ENCODE measurements around the gene LYSMD3.
"Not testable (repeated sequence)": the region's sequence is repeated elsewhere in the genome, so short reads cannot be mapped to it uniquely, and the experiment has no call there.

LYSMD3 gene

DNA sequence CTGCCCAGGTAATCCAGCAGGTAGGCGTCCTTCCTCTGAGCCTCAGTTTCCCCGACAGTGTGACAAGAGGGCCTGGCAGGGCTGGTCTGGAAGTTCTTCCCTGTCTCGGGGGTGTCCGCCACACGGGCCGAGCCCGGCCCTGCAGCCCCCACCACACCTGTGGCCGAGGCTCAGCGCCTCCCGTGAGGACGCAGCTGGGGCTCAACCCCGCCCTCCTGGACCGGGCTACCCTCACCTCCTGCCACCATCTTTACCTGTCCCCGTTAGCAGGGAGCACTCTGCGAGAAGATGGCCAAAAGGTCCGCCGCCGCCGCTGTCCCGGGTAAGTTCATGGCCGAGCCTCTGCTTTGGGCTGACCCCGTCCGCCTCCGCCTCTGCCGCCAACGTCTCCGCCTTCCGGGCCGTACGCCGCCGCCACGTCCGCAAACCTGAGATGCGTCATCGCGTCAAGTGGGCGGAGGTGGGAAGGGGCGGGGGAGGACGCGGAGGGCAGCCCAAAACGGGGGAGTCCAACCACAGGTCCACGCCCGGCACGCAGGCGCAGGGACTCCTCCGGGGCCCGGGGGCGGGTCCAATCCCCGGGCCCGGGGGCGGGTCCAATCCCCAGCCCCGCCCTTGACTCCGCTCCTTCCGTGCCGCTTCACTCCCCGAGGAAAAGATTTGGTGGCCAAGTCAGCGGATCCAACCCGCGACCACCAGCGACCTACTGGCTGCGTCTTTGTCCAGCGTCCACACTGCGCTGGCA lies at the start of gene LYSMD3:
LYSMD3 (minus strand) TSS at position 391 of the 745 bp plus-strand sequence. CDS start 4,295 bp downstream, outside the sequence.
- peak; percentile 64 for DNase-seq

GRCh38 chr5:90576566-90576965 lies 47.2 kb upstream of the LYSMD3 start:
- DNase-seq, result not testable (repeated sequence)

DNA sequence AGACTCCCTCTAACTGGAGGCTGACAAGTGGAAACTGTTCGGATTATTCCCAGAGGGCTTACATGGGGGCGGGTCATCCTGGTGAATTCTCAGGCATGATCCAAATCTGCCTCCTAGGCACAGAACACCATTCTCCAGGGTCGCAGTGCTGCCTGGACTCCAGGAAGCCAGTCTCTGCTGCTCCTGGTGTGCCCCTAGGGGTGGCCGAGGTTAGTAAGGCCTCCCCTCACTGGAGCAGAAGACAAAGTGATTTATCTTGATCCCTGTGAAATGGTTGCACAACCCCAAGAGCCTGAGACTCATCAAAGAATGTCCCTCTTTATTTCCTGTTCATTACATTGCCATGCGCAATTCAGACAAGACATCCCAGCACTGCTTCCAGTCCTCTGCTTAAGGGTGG lies 46.3 kb upstream of the LYSMD3 start:
- no peak for DNase-seq

DNA sequence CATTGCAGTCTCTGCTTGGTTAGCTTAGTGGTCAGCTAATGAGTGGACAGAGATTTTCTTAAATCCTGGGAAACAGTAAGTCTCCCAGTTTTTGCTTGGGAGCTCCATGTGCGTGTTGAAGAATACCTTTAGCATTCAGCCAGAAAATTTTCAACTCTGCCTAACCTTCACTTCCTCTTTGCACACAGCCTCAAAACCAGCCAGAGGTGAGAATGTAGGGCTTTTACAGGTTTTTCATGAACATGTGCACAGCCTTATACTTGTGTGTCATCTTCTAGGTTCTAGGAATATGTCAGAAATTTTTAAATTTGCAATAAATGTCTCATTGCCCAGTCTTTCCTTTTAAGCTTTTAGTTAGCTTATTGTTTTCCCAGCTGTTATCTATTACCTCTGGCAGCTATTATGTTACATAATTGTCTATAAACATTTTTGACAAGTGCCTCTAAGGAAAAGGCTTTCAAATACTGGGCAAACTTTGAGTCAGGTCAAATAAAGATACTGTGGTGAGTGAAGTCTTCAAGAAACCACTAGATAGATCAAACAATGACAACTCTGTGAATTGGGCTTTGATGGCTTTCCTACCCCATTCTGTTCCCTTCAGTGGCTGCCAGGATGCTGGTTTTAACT lies 41.9 kb upstream of the LYSMD3 start:
- DNase-seq, result no peak

DNA sequence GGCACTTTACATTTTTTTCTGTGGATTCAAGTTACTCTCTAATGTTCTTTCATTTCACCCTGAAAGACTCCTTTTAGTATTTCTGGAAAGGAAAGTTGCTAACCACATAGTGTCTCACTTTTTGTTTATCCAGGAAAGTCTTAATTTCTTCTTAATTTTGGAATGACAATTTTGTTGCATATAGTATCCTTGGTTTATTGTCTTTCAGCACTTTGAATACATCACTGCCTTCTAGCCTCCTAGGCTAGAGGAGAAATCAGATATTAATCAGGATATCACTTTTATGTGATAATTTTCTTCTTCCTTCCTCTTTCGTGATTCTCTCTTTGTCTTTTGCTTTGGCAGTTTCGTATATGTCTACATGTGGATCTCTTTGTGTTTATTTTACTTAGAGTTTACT lies 40.6 kb upstream of the LYSMD3 start:
- DNase-seq, result no peak

- DNase-seq, result no peak
These were observed 39.7 kb upstream of the LYSMD3 start for GRCh38 chr5:90569084-90569483.

DNA sequence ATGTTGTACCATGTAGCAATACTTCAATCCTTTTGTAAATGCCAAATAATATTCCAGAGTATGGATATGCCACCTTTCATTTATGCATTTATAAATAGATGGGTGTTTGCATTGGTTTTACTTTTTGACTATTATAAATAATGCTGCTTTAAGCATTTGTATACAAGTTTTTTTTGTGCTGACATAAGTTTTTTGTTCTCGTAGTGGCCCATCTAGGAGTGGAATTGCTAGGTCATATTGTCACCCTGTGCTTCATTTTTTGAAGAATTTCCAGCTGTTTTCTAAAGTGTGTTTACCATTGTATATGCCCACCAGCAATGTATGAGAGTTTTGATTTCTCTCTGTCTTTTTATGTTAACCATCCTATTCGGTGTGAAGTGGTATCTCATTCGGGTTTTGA lies 36.1 kb upstream of the LYSMD3 start:
- no peak for DNase-seq

DNA sequence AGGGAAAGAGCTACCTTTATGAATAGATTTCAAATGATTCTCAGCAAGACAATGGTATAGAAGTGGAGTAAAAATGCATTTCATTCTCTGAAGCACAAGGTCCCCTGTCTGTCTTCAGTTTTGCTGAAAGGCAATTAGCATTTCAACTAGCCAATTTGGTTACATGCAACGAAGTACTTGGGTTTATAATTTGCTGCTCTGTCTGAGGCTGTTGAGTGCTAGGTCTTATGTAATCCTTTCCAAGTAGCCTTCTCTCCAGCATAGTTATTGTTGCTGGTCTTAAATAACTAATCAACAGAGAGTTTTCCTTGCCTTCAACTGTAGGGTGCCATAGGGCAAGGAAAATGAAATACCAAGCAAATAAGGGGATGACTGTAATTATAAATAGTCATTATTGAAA lies 33.7 kb upstream of the LYSMD3 start:
- peak; percentile 84 for DNase-seq

DNA sequence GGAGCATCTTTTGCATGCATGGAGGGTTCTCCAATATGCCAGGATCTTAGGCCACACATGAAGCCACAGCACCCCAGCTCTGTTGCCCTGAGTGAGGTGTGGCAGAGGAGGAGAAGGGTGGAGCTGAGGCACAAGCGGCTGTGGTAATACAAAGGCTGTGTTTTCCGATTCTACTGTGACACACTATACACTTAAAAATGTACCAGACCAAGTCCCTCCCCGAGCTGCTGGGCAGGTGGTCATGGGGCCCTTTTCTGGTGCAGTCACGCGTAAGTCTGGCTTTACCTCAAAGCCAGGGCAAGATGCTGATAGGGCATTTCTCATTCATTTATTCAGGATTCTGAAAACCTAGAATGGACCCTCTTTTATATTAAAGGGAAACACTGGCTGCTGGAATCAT lies 33.0 kb upstream of the LYSMD3 start:
- peak; percentile 74 for DNase-seq

- no peak for DNase-seq
These were observed 32.4 kb upstream of the LYSMD3 start for GRCh38 chr5:90561766-90562165.

DNA sequence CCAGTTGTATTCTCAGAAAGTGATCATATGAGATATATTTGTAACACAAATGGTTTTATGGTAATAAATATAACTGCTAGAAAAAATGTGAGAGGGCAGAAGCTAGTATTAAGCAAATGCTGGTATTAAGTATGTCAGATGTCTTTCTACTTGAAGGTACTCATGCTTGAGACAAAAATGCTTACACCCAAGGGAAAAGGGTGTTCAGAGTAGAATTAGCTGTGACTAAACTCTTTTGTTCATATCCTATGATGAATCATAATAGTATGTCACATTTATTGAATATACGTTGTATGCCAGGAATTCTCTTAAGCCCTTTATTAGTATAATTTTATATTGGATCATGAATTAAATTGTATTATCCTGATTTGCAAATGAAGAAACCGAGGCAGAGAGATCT lies 31.4 kb upstream of the LYSMD3 start:
- no peak for DNase-seq

GRCh38 chr5:90558344-90559192 lies 29.2 kb upstream of the LYSMD3 start, which contains the start of gene ADGRV1:
Gene ADGRV1, plus strand, starts transcription at chr5:90558797. Its CDS starts 99 bp downstream, at chr5:90558896.
- DNase-seq, result peak; percentile 84

DNA sequence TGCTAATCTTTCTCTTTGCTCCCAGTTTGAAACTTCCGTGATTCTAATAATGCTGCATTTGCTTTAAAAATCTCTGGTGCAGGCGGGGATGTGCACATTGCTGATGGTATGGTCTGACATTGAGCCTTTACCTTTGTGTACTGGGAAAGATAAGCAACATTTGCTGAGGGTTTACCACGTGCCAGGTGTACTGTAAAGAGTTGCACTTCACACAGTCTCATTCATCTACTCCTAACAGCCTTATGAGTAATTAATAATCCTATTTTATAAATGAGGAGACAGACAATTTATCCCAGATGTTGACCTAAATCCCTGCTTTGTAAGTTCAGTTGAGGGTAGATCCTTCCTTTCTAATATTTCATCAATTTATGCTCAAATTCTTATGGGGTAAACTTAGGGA lies 28.5 kb upstream of the LYSMD3 start:
- no peak for DNase-seq

DNA sequence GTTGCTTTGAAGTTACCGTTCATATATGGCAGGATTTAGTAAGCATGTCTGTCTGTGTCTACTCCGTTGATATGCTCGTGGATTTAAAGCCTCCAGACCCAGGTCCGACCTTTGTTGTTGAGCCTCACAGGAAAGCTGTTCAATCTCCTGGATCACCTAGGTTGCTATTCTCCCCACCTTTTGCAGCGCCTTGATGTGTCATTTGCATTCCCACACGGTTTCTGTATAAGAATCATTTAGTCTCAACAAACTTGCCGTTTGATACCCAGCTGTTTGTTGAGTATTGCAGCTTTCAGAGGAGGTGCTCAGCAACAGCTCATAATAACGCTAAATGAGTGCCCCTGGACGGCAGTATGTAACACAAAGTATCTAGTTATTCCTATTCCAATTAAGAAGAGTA lies 28.0 kb upstream of the LYSMD3 start:
- no peak for DNase-seq

GRCh38 chr5:90555666-90556065 lies 26.3 kb upstream of the LYSMD3 start:
- no peak for DNase-seq

DNA sequence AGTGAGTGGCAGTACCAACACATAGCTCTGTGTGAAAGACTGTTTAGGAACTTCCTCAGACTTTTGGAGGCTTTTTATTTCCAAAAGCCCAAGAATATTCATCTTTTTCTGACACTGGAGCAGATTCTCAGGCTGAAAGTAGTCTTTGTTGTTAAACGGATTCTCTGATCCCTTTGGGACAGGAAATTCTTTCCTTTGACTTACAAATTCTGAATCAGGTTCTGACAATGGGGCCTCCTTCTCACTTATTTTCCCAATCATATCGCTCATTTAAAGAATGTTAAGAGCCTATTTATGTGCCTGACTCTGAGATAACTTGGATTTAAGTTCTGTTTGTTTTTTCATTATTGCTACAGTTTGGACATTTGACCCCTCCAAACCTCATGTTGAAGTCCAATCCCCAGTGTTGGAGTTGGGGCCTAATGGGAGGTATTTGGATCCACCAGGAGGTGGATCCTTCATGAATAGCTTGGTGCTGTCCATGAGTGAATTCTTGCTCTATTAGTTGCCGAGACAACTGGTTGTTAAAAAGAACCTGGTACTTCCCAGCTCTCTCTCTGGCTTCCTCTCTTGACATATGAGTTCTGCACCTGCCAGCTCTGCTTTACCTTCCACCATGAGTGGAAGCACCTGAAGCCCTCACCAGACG lies 25.1 kb upstream of the LYSMD3 start:
- DNase-seq, result no peak

- DNase-seq, result no peak
These were observed 24.3 kb upstream of the LYSMD3 start for GRCh38 chr5:90553711-90554110.

DNA sequence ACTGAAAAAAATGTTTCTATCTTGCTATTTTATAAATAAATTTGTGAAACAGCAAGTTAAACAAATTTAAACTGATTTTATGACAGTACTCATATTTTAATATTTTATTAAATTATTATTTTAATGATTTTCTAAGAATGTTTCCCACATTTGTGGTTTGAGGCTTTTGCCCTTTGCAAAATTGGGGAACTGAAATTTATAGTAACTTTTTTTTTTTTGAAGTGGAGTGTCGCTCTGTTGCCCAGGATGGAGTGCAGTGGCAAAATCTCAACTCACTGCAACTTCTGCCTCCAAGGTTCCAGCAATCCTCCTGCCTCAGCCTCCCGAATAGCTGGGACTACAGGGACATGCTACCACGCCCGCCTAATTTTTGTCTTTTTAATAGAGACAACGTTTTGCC lies 22.0 kb upstream of the LYSMD3 start:
- DNase-seq, result no peak

DNA sequence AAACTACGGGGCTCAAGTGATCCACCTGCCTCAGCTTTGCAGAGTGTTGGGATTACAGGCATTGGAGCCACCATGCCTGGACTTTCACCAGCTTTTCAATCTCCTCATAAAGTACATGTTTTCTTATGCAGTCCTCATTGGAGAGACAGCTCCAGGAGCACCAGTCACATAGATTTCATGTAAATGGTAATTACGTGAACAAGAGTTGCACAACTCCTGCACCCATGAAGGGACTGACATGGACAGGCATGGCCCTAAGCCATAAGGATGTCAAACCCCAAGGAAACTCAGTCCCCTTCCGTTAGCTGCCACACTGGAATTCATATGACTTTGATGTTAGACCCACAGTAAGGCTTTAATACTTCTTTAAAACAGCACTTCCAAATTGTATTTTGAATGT lies 21.6 kb upstream of the LYSMD3 start:
- DNase-seq, result no peak

DNA sequence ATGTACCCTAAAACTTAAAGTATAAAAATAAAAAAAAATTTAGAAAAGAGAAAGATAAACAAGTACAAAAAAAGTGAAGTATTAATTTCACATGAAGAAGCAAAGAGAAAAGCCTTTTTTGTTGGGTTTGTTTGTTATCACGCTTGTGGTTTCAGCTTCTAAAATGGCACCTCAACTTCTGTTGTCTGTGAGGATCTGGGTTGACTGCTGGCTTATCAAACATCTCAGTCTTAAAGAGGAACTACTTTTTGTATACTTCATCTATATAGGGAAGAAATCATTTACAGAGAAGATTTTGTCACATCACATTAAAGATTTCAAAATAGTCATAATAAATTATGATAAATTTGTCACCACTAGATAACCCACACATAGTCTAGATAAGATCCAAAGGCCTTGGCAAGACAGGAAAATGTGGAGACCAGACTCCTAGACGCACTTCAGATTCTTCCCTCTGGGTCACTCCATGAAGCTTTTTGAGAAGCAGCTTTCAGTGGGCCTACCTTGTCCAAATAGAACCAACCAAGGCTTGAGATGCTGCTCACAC lies 20.4 kb upstream of the LYSMD3 start:
- no peak for DNase-seq

DNA sequence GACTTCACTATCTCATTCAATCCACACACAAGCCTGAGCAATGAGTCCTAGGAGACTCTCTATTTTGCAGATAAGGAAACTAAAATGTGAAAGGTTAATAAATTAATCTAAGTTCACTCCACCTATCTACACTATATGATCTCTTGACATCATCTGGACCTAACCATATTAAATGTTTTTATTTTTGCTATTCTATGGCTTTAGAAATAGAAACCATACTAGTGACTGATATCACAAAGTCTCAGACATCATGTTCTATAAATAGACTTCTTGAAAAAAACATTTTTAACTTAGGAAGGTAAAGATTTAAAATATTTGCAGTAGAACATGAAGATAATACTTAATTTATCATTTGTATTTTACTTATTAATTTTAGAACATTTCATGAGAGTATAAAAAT lies 19.8 kb upstream of the LYSMD3 start:
- no peak for DNase-seq

DNA sequence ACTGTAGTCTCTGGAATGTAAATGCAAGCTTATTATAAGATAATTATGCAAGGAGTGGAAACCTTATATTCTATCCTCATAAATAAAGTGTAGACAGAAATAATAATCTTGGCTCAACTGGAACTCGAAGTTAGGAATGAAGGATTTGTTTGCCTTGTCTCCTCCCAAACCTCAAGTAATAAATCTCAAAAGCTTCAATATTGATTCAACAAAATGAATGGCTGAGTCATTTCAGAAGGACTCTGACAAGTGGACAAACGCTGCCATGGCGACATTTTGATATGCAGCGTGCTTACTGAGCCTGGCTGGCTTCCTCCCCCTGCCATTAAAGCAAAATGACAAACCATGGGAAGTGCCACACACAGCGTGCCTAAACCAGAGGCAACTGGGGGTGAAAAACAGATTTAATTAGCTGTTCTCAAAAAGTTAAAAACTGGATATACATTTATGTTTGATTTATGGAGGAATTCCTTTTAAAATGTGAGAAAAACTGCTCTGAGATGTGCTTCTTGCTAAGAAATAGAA lies 18.7 kb upstream of the LYSMD3 start:
- DNase-seq, result no peak
